T-cell (primary cell): ENCODE measurements around the gene CAMK4. TPM values are rescaled to one million over a fixed set of nuclear protein-coding genes. Genes with fewer than 3 reads are reported as not detected.
"Not testable (repeated sequence)": the region's sequence is repeated elsewhere in the genome, so short reads cannot be mapped to it uniquely, and the experiment has no call there.

ENCODE experiments used
- ATAC-seq, 4 experiments: fragments of 200-7000 bp in 3 of 4; fragments of 150-1000 bp in 1 of 4; cut with Tn5 transposase; replicated peaks in 1 of 4; 1 replicate in 3 of 4; 2 replicates in 1 of 4; pipeline ENCODE4 v1.10.0; 2021; ENCODE audit warnings: moderate library complexity in 3 of 4, mild to moderate bottlenecking in 2 of 4, moderate number of reproducible peaks in 1 of 4
- CTCF ChIA-PET, 2 donors: fragments of 300-600 bp; sonication (Branson Sonifier 250); formaldehyde crosslinking; loops; one replicate each; lab custom pipeline; 2022; ENCODE audit warnings: antibody characterized with exemption in 2 of 2; lab: Charles Lee
- POLR2A ChIA-PET, 2 donors: fragments of 300-600 bp; sonication (Branson Sonifier 250); formaldehyde crosslinking; loops; one replicate each; lab custom pipeline; 2022; ENCODE audit warnings: antibody characterized with exemption in 2 of 2; lab: Charles Lee
- DNase-seq, 35 experiments: peaks; one replicate each; pipeline versions ENCODE4 v3.0.0 to v3.0.0-alpha.2; 2013 to 2023
- H3K27ac ChIP-seq: one replicate; pipeline ENCODE4 v1.5.1; 2013; ENCODE audit warnings: low read length
- H3K27me3 ChIP-seq, 2 experiments: replicated peaks in 1 of 2; 1 replicate in 1 of 2; 2 replicates in 1 of 2; pipeline versions ENCODE4 v1.6.1 to v1.7.0; 2013; ENCODE audit warnings: low read length in 1 of 2, mixed read lengths in 1 of 2; ENCODE audit not compliant: control insufficient read depth in 2 of 2, insufficient read depth in 2 of 2; ENCODE audit errors: extremely low read depth in 1 of 2
- H3K36me3 ChIP-seq, 2 donors: 1 replicate in 1 of 2; 2 replicates in 1 of 2; pipeline versions ENCODE4 v1.6.1 to v1.7.0; 2013; ENCODE audit warnings: low read length in 1 of 2; ENCODE audit not compliant: control insufficient read depth in 2 of 2, insufficient read depth in 1 of 2; ENCODE audit errors: extremely low read depth in 1 of 2
- H3K4me1 ChIP-seq, 2 experiments: 1 replicate in 1 of 2; 2 replicates in 1 of 2; pipeline versions ENCODE4 v1.6.1 to v1.7.0; 2013; ENCODE audit warnings: low read length in 2 of 2, mixed read lengths in 1 of 2; ENCODE audit not compliant: insufficient read depth in 2 of 2, control insufficient read depth in 1 of 2; ENCODE audit errors: extremely low read depth in 1 of 2
- H3K4me3 ChIP-seq, 2 donors: 1 replicate in 1 of 2; 2 replicates in 1 of 2; pipeline versions ENCODE4 v1.5.1 to v1.7.0; 2013; ENCODE audit warnings: mild to moderate bottlenecking in 2 of 2, low read length in 1 of 2, moderate library complexity in 1 of 2; ENCODE audit not compliant: control insufficient read depth in 1 of 2; ENCODE audit errors: extremely low read depth in 1 of 2
- H3K9me3 ChIP-seq: 2 replicates; pipeline ENCODE4 v1.7.0; 2013
- H3K27ac Mint-ChIP-seq, 2 donors: one replicate each; pipeline ENCODE4 v1.8.0; 2020 to 2021; ENCODE audit warnings: mild to moderate bottlenecking in 2 of 2, mixed read lengths in 2 of 2
- H3K27me3 Mint-ChIP-seq, 2 donors: one replicate each; pipeline ENCODE4 v1.8.0; 2021 to 2022; ENCODE audit warnings: mixed read lengths in 2 of 2
- H3K36me3 Mint-ChIP-seq: one replicate; pipeline ENCODE4 v1.8.0; 2021; ENCODE audit warnings: mixed read lengths
- H3K4me1 Mint-ChIP-seq, 3 donors: one replicate each; pipeline ENCODE4 v1.8.0; 2020 to 2022; ENCODE audit warnings: mixed read lengths in 3 of 3, mild to moderate bottlenecking in 1 of 3
- H3K4me3 Mint-ChIP-seq, 3 donors: one replicate each; pipeline ENCODE4 v1.8.0; 2020 to 2022; ENCODE audit warnings: mild to moderate bottlenecking in 3 of 3, mixed read lengths in 3 of 3, moderate library complexity in 3 of 3
- H3K9me3 Mint-ChIP-seq, 3 donors: one replicate each; pipeline ENCODE4 v1.8.0; 2020 to 2022; ENCODE audit warnings: mixed read lengths in 3 of 3
- WGBS: methylation state at CpG from one replicate; pipeline ENCODE4 v1.1.5; 2013; ENCODE audit warnings: missing lambda C conversion rate; ENCODE audit not compliant: insufficient coverage; 5-methylcytosine and 5-hydroxymethylcytosine counted together
- total RNA-seq, 35 experiments: library from RNA in 6 of 35; stranded (reverse) in 6 of 35; fragments of 120-200 nt in 1 of 35; gene quantifications; one replicate each; pipeline versions ENCODE4 v1.2.1 to v1.2.4 and lab custom pipeline; 2013 to 2026

The CAMK4 gene
- total RNA-seq, 5 donors from 2014 or later (not counting 1 experiment from before 2014, with no cell fraction given) = 120 to 274 (median 243) TPM

DNA sequence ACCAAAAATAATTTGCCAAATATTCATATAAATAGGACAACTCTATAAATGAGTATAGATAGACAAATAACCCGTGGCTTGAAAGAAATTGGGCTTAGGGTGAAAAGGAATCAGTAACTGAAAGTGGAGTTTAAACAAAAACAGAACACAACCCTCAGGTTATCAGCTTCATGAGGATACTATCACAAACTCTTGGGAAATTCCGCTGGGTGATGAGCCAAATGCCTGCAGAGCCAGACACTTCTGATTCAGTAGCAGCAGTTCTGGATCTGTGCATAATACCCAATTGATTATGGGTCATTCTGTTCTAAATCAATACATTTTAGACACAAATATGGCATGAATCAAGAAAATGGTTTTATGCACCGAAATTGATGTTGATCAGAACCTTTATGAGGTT, 72.4 kb downstream of the CAMK4 start:
- POLR2A ChIA-PET = interaction anchor here in 1 of 2 donors (1.0 kb wide), 1 partner anchor 9 kb away, joined by 3 read pairs; no protein-coding TSS in a partner anchor
- Mint-ChIP-seq H3K27ac (no peak overlapping the region), H3K36me3 (peaks cover 22% of the 10 kb centered on the region), H3K4me1 (peaks cover 21 to 45% (median 43%) of the 10 kb centered on the region in 3 donors), H3K9me3 (peaks cover 10 to 14% (median 10%) of the 10 kb centered on the region in 3 donors), H3K27me3 (no peaks in the 10 kb centered on the region), H3K4me3 (no peak overlapping the region)
- Histone ChIP-seq H3K27me3 (no peaks in the 10 kb centered on the region), H3K4me3 (no peak overlapping the region), H3K9me3 (no peaks in the 10 kb centered on the region), H3K4me1 (no peaks in the 10 kb centered on the region), H3K27ac (no peak overlapping the region), H3K36me3 (peaks cover 0 to 12% of the 10 kb centered on the region in 2 donors)
- ATAC-seq (no peak), DNase-seq (no peak)
- 100% methylated on average over 1 of the region's 3 CpGs for WGBS
- CTCF ChIA-PET = no interaction called here

GRCh38 chr5:111299067-111299481, 74.9 kb downstream of the CAMK4 start:
- Mint-ChIP-seq H3K27me3 (no peaks in the 10 kb centered on the region), H3K4me3 (no peak overlapping the region), H3K27ac (no peak overlapping the region)

DNA sequence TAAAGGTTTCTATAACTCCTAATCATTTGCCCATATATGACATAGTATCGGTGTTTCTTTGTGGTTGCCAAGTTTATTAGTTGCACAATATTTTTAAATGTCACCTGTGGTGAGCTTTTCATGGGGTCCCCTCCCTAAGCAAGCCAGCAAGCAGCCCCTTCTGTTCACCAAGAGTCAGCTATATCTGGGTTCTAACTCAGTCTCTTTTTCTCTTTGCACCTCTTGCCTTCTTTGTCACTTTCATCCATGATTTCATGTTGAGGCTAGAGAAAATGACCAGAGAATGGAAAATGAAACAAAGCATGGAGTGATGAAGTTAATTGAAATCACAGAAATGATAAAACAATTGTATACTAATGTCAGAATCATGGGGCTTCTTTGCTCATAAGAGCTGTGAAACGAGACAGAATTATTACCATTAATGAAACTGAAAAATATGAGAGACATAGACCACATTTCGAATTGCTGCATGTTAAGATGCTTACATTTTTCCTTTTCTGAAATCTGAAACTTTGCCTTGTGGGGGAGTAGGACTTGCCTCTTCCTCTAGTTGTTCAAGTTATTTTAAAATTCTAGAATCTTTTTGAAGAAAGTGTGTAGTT, 75.7 kb downstream of the CAMK4 start:
- H3K27ac Mint-ChIP-seq = peak overlapping the region in 1 of 2 donors; percentile 49
- 20% methylated on average over 1 of the region's 3 CpGs for WGBS
- H3K27me3 Mint-ChIP-seq = no peaks in the 10 kb centered on the region
- H3K4me3 Mint-ChIP-seq = no peak overlapping the region
- peaks cover 0 to 12% of the 10 kb centered on the region in 2 donors for H3K36me3 ChIP-seq
- H3K9me3 Mint-ChIP-seq = peaks cover 10 to 14% (median 10%) of the 10 kb centered on the region in 3 donors
- peaks cover 17 to 37% (median 32%) of the 10 kb centered on the region in 3 donors for H3K4me1 Mint-ChIP-seq
- ChIA-PET POLR2A (interaction anchor here (0.7 kb wide), 2 partner anchors 9 to 77 kb away, joined by 3 read pairs; no protein-coding TSS in a partner anchor), CTCF (interaction anchor here in 1 of 2 donors (0.7 to 1.2 kb wide), 2 partner anchors 16 to 20 kb away, joined by 3 read pairs; no protein-coding TSS in a partner anchor)
- peaks cover 27% of the 10 kb centered on the region for H3K36me3 Mint-ChIP-seq
- no peak overlapping the region for H3K4me3 ChIP-seq
- ATAC-seq (no peak), DNase-seq (no peak)
- no peak overlapping the region for H3K27ac ChIP-seq
- H3K9me3 ChIP-seq = no peaks in the 10 kb centered on the region
- H3K27me3 ChIP-seq = no peaks in the 10 kb centered on the region
- H3K4me1 ChIP-seq = no peaks in the 10 kb centered on the region

More at GRCh38 chr5:111299067-111299481, 74.9 kb downstream of the CAMK4 start:
- peaks cover 10 to 14% (median 10%) of the 10 kb centered on the region in 3 donors for H3K9me3 Mint-ChIP-seq
- H3K36me3 ChIP-seq = peaks cover 0 to 12% of the 10 kb centered on the region in 2 donors
- ATAC-seq = no peak
- WGBS = no CpG with 5 or more reads among the region's 7 CpGs
- no peak overlapping the region for H3K4me3 ChIP-seq
- peaks cover 27% of the 10 kb centered on the region for H3K36me3 Mint-ChIP-seq
- ChIA-PET CTCF (interaction anchor here in 1 of 2 donors (0.7 kb wide), 1 partner anchor 17 kb away, joined by 3 read pairs; no protein-coding TSS in a partner anchor), POLR2A (no interaction called here)
- DNase-seq = no peak
- no peaks in the 10 kb centered on the region for H3K4me1 ChIP-seq
- peaks cover 17 to 42% (median 36%) of the 10 kb centered on the region in 3 donors for H3K4me1 Mint-ChIP-seq
- no peak overlapping the region for H3K27ac ChIP-seq
- H3K27me3 ChIP-seq = no peaks in the 10 kb centered on the region
- no peaks in the 10 kb centered on the region for H3K9me3 ChIP-seq

GRCh38 chr5:111301264-111301663, 77.1 kb downstream of the CAMK4 start:
- Histone ChIP-seq H3K36me3 (peaks cover 0 to 12% of the 10 kb centered on the region in 2 donors), H3K27ac (no peak overlapping the region), H3K4me1 (no peaks in the 10 kb centered on the region), H3K27me3 (no peaks in the 10 kb centered on the region), H3K4me3 (no peak overlapping the region), H3K9me3 (no peaks in the 10 kb centered on the region)
- Mint-ChIP-seq H3K27me3 (no peaks in the 10 kb centered on the region), H3K27ac (no peak overlapping the region), H3K36me3 (peaks cover 27% of the 10 kb centered on the region), H3K4me1 (peaks cover 17 to 25% (median 23%) of the 10 kb centered on the region in 3 donors), H3K4me3 (no peak overlapping the region), H3K9me3 (peaks cover 10 to 14% (median 10%) of the 10 kb centered on the region in 3 donors)
- DNase-seq = no peak
- no CpG with 5 or more reads among the region's 1 CpG for whole genome bisulfite sequencing
- no peak for ATAC-seq
- CTCF ChIA-PET = no interaction called here
- POLR2A ChIA-PET = no interaction called here

GRCh38 chr5:111302043-111302442, 77.9 kb downstream of the CAMK4 start:
- H3K4me3 ChIP-seq, H3K4me3 Mint-ChIP-seq, CTCF ChIA-PET, H3K9me3 ChIP-seq, H3K27ac Mint-ChIP-seq, H3K4me1 ChIP-seq, DNase-seq, H3K27me3 Mint-ChIP-seq, H3K27ac ChIP-seq, H3K27me3 ChIP-seq, ATAC-seq, POLR2A ChIA-PET: not testable (repeated sequence)
- no CpG with 5 or more reads among the region's 15 CpGs for WGBS
- Mint-ChIP-seq H3K9me3 (peaks cover 10 to 14% (median 10%) of the 10 kb centered on the region in 3 donors), H3K4me1 (peaks cover 17 to 21% (median 20%) of the 10 kb centered on the region in 3 donors), H3K36me3 (peaks cover 27% of the 10 kb centered on the region)
- peaks cover 0 to 12% of the 10 kb centered on the region in 2 donors for H3K36me3 ChIP-seq

DNA sequence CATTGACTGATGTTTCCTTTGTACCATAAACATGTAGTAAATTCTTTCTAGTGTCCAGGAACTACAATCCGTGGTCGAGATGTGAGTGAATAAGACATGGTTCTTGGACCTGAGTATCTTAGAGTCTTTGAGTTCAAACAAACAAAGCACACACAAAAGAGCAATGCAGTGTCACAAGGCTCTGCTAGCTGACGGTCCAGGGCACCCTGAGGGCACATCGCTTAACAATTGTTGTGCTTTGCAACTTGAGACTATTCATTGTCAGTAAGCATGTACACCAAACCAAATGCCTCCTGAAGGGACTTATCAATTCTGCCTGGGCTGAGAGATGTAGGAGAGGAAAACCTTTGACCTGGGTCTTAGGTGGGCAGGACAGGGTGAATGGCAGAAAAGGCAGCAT, 84.8 kb downstream of the CAMK4 start:
- H3K4me3 Mint-ChIP-seq = peak overlapping the region in 1 of 3 donors; percentile 38
- ATAC-seq = peak in 1 of 4 experiments; percentile 12
- POLR2A ChIA-PET = interaction anchor here in 1 of 2 donors (0.6 kb wide), 1 partner anchor 9 kb away, joined by 3 read pairs; no protein-coding TSS in a partner anchor

More for the DNA sequence above, 84.8 kb downstream of the CAMK4 start:
- no peak overlapping the region for H3K4me3 ChIP-seq
- no peaks in the 10 kb centered on the region for H3K9me3 Mint-ChIP-seq
- H3K4me1 Mint-ChIP-seq = peaks cover 48 to 52% (median 51%) of the 10 kb centered on the region in 3 donors
- DNase-seq = no peak
- WGBS = no CpG with 5 or more reads among the region's 4 CpGs
- H3K27me3 Mint-ChIP-seq = no peaks in the 10 kb centered on the region
- H3K36me3 Mint-ChIP-seq = no peaks in the 10 kb centered on the region
- CTCF ChIA-PET = no interaction called here
- no peaks in the 10 kb centered on the region for H3K36me3 ChIP-seq
- no peaks in the 10 kb centered on the region for H3K27me3 ChIP-seq
- H3K27ac ChIP-seq = no peak overlapping the region
- H3K4me1 ChIP-seq = peaks cover 8 to 11% of the 10 kb centered on the region in 2 experiments
- H3K9me3 ChIP-seq = no peaks in the 10 kb centered on the region
- H3K27ac Mint-ChIP-seq = peak overlapping the region; percentile 15 to 46
